ENCODE data around the gene PTPN13. TPM values are rescaled to one million over a fixed set of nuclear protein-coding genes. Genes with fewer than 3 reads are reported as not detected.

PTPN13 gene
- total RNA-seq, 1 donor from 2014 or later = 38.9 TPM

GRCh38 chr4:86664959-86665358 is 70.8 kb downstream of the PTPN13 start:
- Mint-ChIP-seq H3K4me3 (ENCODE audit: unreplicated experiment) (no peak overlapping the region), H3K27me3 (ENCODE audit: low read depth) (no peaks in the 10 kb centered on the region), H3K36me3 (ENCODE audit: low read depth) (no peaks in the 10 kb centered on the region), H3K9me3 (ENCODE audit: low read depth) (no peaks in the 10 kb centered on the region), H3K27ac (ENCODE audit: unreplicated experiment) (no peak overlapping the region), H3K4me1 (ENCODE audit: low read depth) (peaks cover 13% of the 10 kb centered on the region)
- no peak for TF ChIP-seq CTCF (IDR thresholded peaks at IDR 0.05)
- no peak for DNase-seq (ENCODE audit: low spot score)

- Mint-ChIP-seq H3K27ac (ENCODE audit: unreplicated experiment) (no peak overlapping the region), H3K4me3 (ENCODE audit: unreplicated experiment) (no peak overlapping the region), H3K36me3 (ENCODE audit: low read depth) (peaks cover 6% of the 10 kb centered on the region), H3K4me1 (ENCODE audit: low read depth) (peaks cover 5% of the 10 kb centered on the region), H3K27me3 (ENCODE audit: low read depth) (no peaks in the 10 kb centered on the region), H3K9me3 (ENCODE audit: low read depth) (no peaks in the 10 kb centered on the region)
- DNase-seq (ENCODE audit: low spot score) = no peak
- TF ChIP-seq CTCF (IDR thresholded peaks at IDR 0.05) = no peak
Measured at GRCh38 chr4:86670298-86670697, 76.2 kb downstream of the PTPN13 start.

GRCh38 chr4:86670756-86671155 is 76.6 kb downstream of the PTPN13 start:
- no peak overlapping the region for H3K4me3 Mint-ChIP-seq (ENCODE audit: unreplicated experiment)

GRCh38 chr4:86675548-86675947 is 81.4 kb downstream of the PTPN13 start:
- no peaks in the 10 kb centered on the region for H3K9me3 Mint-ChIP-seq (ENCODE audit: low read depth)
- no peaks in the 10 kb centered on the region for H3K27me3 Mint-ChIP-seq (ENCODE audit: low read depth)
- H3K36me3 Mint-ChIP-seq (ENCODE audit: low read depth) = peaks cover 10% of the 10 kb centered on the region
- H3K4me3 Mint-ChIP-seq (ENCODE audit: unreplicated experiment) = no peak overlapping the region
- no peak overlapping the region for H3K27ac Mint-ChIP-seq (ENCODE audit: unreplicated experiment)
- TF ChIP-seq CTCF (IDR thresholded peaks at IDR 0.05) = no peak
- H3K4me1 Mint-ChIP-seq (ENCODE audit: low read depth) = peaks cover 2% of the 10 kb centered on the region
- no peak for DNase-seq (ENCODE audit: low spot score)

More at GRCh38 chr4:86670756-86671155, 76.6 kb downstream of the PTPN13 start:
- no peak for DNase-seq (ENCODE audit: low spot score)
- peaks cover 5% of the 10 kb centered on the region for H3K4me1 Mint-ChIP-seq (ENCODE audit: low read depth)
- H3K27ac Mint-ChIP-seq (ENCODE audit: unreplicated experiment) = no peak overlapping the region
- peaks cover 6% of the 10 kb centered on the region for H3K36me3 Mint-ChIP-seq (ENCODE audit: low read depth)
- TF ChIP-seq CTCF (IDR thresholded peaks at IDR 0.05) = no peak
- H3K27me3 Mint-ChIP-seq (ENCODE audit: low read depth) = no peaks in the 10 kb centered on the region
- H3K9me3 Mint-ChIP-seq (ENCODE audit: low read depth) = no peaks in the 10 kb centered on the region

- Mint-ChIP-seq H3K27me3 (ENCODE audit: low read depth) (no peaks in the 10 kb centered on the region), H3K36me3 (ENCODE audit: low read depth) (peaks cover 4% of the 10 kb centered on the region), H3K9me3 (ENCODE audit: low read depth) (no peaks in the 10 kb centered on the region), H3K4me1 (ENCODE audit: low read depth) (no peaks in the 10 kb centered on the region), H3K27ac (ENCODE audit: unreplicated experiment) (no peak overlapping the region), H3K4me3 (ENCODE audit: unreplicated experiment) (no peak overlapping the region)
- DNase-seq (ENCODE audit: low spot score) = no peak
- no peak for TF ChIP-seq CTCF (IDR thresholded peaks at IDR 0.05)
Measured at GRCh38 chr4:86678796-86679195, 84.7 kb downstream of the PTPN13 start.
